Caco-2 (cell line): ENCODE measurements around the gene RARRES2. TPM values are rescaled to one million over a fixed set of nuclear protein-coding genes. Genes with fewer than 3 reads are reported as not detected.

Experiments
- BruUV-seq: library from RNA; stranded (reverse); fragments of 400-500 nt; replicated peaks from 2 replicates; lab custom pipeline; 2021; lab: Mats Ljungman, UMichigan
- CTCF ChIA-PET: fragments of 300-600 bp; sonication (Branson Sonifier 250); formaldehyde crosslinking; loops from one replicate; lab custom pipeline; 2022; ENCODE audit warnings: antibody characterized with exemption; lab: Charles Lee
- POLR2A ChIA-PET: fragments of 300-600 bp; sonication (Branson Sonifier 250); formaldehyde crosslinking; loops from one replicate; lab custom pipeline; 2022; ENCODE audit warnings: antibody characterized with exemption; lab: Charles Lee
- DNase-seq, 2 experiments: peaks; one replicate each; pipeline versions ENCODE4 v3.0.0 to v3.0.0-alpha.2; 2020 to 2022
- H3K27me3 ChIP-seq: replicated peaks from 2 replicates; pipeline ENCODE4 v1.6.0; 2011; ENCODE audit warnings: low read length; ENCODE audit not compliant: control insufficient read depth, insufficient read depth
- H3K36me3 ChIP-seq: 2 replicates; pipeline ENCODE4 v1.5.1; 2011; ENCODE audit warnings: low read length; ENCODE audit not compliant: control insufficient read depth, insufficient read depth
- H3K4me1 ChIP-seq: fragments of 250-450 bp; sonication (Bioruptor Pico); 2 replicates; pipeline ENCODE4 v1.5.1; 2020; ENCODE audit warnings: mild to moderate bottlenecking
- H3K4me3 ChIP-seq: 2 replicates; pipeline ENCODE4 v1.5.1; 2011; ENCODE audit warnings: low read depth, mild to moderate bottlenecking, control low read depth, low read length
- H3K9me3 ChIP-seq: fragments of 250-450 bp; sonication (Bioruptor Pico); 2 replicates; pipeline ENCODE4 v1.5.1; 2020; ENCODE audit warnings: mild to moderate bottlenecking, moderate library complexity
- H3K27ac Mint-ChIP-seq: one replicate; pipeline ENCODE4 v1.8.0; 2022; ENCODE audit warnings: mixed read lengths; ENCODE audit not compliant: unreplicated experiment
- H3K27me3 Mint-ChIP-seq: one replicate; pipeline ENCODE4 v1.8.0; 2022; ENCODE audit warnings: mixed read lengths; ENCODE audit not compliant: insufficient read depth, unreplicated experiment
- H3K36me3 Mint-ChIP-seq: one replicate; pipeline ENCODE4 v1.8.0; 2022; ENCODE audit warnings: mild to moderate bottlenecking, mixed read lengths; ENCODE audit not compliant: insufficient read depth, unreplicated experiment
- H3K4me1 Mint-ChIP-seq: one replicate; pipeline ENCODE4 v1.8.0; 2022; ENCODE audit warnings: low read depth, mixed read lengths; ENCODE audit not compliant: unreplicated experiment
- H3K4me3 Mint-ChIP-seq: one replicate; pipeline ENCODE4 v1.8.0; 2022; ENCODE audit warnings: mild to moderate bottlenecking, moderate library complexity, mixed read lengths; ENCODE audit not compliant: unreplicated experiment
- H3K9me3 Mint-ChIP-seq: one replicate; pipeline ENCODE4 v1.8.0; 2022; ENCODE audit warnings: mixed read lengths; ENCODE audit not compliant: unreplicated experiment
- intact Hi-C: fragments of 100-400 bp; cut with micrococcal nuclease; formaldehyde crosslinking; loops from one replicate; pipeline ENCODE4 v1.10.0; 2022; ENCODE audit not compliant: unreplicated experiment
- total RNA-seq: library from RNA; stranded (reverse); gene quantifications from 2 replicates; pipeline ENCODE4 v1.2.3, GENCODE V29; 2022
- TF ChIP-seq, protein P1 (sequence below), 2 experiments: fragments of 200-600 bp in 1 of 2; IDR thresholded peaks; 1 replicate in 1 of 2; 2 replicates in 1 of 2; pipeline versions ENCODE4 v1.5.1 to v1.8.0; 2011 to 2022; ENCODE audit warnings: antibody characterized with exemption in 1 of 2, control low read depth in 1 of 2, inconsistent platforms in 1 of 2, low read depth in 1 of 2, low read length in 1 of 2, mild to moderate bottlenecking in 1 of 2, moderate library complexity in 1 of 2; ENCODE audit not compliant: insufficient read depth in 1 of 2, severe bottlenecking in 1 of 2, unreplicated experiment in 1 of 2

RARRES2 gene
- total RNA-seq, 1 experiment from 2014 or later: not detected

DNA sequence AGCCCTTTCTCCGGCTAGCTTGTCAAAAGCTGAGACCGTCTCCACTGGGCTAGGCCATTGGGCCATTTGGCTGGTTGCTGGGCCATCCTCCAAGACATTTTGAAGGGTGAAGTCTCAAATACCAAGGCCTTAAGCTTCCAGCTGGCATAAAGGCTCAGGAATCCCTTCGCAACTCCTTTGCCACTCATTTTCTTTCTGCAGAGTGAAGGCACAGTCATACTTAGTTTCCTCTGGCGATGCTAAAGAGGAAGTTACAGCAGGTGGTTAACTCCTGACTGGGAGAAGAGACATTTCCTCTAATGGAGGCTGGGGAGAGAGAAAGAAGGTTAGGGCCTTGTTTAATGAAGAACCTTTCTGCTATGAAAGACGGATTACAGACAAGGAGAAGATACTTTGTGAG is 22.4 kb upstream of the RARRES2 start:
- H3K4me1 Mint-ChIP-seq: peaks cover 11% of the 10 kb centered on the region
- ChIA-PET POLR2A (no interaction called here), CTCF (no interaction called here)
- no peak overlapping the region for H3K4me3 Mint-ChIP-seq
- Histone ChIP-seq H3K4me3 (no peak overlapping the region), H3K27me3 (no peaks in the 10 kb centered on the region), H3K4me1 (0 out of 2 replicates have a peak, but pooled peaks cover 7% of the 10 kb centered on the region), H3K36me3 (no peaks in the 10 kb centered on the region), H3K9me3 (no peaks in the 10 kb centered on the region)
- no peak for DNase-seq
- no peak overlapping the region for H3K27ac Mint-ChIP-seq
- peaks cover 12% of the 10 kb centered on the region for H3K9me3 Mint-ChIP-seq
- no TSS peak for BruUV-seq
- peaks cover 8% of the 10 kb centered on the region for H3K36me3 Mint-ChIP-seq
- TF ChIP-seq, protein P1, sequence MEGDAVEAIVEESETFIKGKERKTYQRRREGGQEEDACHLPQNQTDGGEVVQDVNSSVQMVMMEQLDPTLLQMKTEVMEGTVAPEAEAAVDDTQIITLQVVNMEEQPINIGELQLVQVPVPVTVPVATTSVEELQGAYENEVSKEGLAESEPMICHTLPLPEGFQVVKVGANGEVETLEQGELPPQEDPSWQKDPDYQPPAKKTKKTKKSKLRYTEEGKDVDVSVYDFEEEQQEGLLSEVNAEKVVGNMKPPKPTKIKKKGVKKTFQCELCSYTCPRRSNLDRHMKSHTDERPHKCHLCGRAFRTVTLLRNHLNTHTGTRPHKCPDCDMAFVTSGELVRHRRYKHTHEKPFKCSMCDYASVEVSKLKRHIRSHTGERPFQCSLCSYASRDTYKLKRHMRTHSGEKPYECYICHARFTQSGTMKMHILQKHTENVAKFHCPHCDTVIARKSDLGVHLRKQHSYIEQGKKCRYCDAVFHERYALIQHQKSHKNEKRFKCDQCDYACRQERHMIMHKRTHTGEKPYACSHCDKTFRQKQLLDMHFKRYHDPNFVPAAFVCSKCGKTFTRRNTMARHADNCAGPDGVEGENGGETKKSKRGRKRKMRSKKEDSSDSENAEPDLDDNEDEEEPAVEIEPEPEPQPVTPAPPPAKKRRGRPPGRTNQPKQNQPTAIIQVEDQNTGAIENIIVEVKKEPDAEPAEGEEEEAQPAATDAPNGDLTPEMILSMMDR (IDR thresholded peaks at IDR 0.05; ENCODE audit: insufficient read depth in 1 of 2, low read depth in 1 of 2, low read length in 1 of 2, severe bottlenecking in 1 of 2, unreplicated experiment in 1 of 2): no peak
- no peaks in the 10 kb centered on the region for H3K27me3 Mint-ChIP-seq
- intact Hi-C loops: no loop called here

DNA sequence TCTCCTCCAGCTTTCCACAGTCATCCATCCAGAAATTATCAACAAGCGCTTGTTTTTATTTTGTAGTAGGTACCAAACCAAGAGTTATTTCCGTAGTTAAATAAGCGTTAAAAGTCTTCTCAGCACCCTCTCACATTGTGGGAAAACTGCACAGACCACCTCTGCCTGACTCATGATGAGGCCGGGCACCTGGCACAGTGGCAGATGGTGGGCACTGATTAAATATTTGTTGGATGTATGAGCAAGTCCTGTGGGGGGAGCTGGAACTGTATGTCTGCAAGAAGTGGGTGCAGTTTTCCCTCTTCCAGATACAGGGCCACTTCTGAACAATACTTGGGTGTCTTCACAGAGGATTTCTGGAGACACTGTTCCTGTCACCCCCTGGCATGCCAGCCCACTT is 21.9 kb upstream of the RARRES2 start:
- no peak for DNase-seq
- Mint-ChIP-seq H3K4me3 (no peak overlapping the region), H3K4me1 (peaks cover 11% of the 10 kb centered on the region), H3K27ac (no peak overlapping the region), H3K9me3 (peaks cover 12% of the 10 kb centered on the region), H3K27me3 (no peaks in the 10 kb centered on the region), H3K36me3 (peaks cover 6% of the 10 kb centered on the region)
- Histone ChIP-seq H3K36me3 (no peaks in the 10 kb centered on the region), H3K27me3 (no peaks in the 10 kb centered on the region), H3K9me3 (no peaks in the 10 kb centered on the region), H3K4me3 (no peak overlapping the region), H3K4me1 (0 out of 2 replicates have a peak, but pooled peaks cover 7% of the 10 kb centered on the region)
- ChIA-PET POLR2A (no interaction called here), CTCF (no interaction called here)
- intact Hi-C loops: no loop called here
- TF ChIP-seq, protein P1 (IDR thresholded peaks at IDR 0.05; ENCODE audit: insufficient read depth in 1 of 2, low read depth in 1 of 2, low read length in 1 of 2, severe bottlenecking in 1 of 2, unreplicated experiment in 1 of 2): no peak
- BruUV-seq: no TSS peak

DNA sequence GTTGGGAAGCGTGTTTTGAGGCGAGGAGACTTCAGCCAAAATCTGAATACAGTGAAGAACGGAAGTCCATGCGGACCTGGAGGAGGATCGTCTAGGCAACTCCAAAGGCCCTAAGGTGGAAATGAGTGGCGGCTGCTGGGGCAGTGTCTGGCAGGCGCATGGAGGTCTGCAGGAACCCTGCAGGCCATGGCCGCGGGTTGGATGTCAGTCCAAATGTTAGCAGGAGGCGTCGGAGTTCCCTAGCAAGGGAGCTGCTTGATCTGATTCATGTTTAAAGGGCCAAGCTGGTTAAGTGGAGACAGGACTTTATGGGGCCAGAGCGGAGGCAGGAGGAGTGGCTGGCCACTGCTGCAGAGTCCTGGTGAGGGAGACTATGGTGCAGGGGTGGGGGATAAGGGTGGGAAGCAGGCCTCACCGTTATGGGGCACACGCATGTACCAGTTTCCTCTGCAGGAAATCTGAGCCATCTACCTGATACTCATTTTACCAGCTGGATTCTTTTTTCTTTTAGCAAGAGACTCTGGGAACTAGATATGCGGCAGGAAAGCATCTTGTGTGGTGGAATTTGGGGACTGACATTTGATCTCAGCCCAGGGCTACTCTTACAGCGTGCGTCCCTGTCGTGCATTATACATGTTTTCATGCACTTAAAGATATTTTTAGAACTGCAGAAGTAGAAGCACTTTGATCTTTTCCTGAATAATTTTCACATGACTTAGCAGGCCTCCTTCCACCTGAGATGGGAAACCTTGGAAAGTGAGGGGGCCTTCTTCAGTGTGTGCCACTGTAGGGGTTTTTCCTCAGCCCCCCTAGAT is 20.6 kb upstream of the RARRES2 start:
- H3K4me3 ChIP-seq: no peak overlapping the region
- Mint-ChIP-seq H3K9me3 (peaks cover 12% of the 10 kb centered on the region), H3K36me3 (no peaks in the 10 kb centered on the region), H3K27ac (no peak overlapping the region), H3K4me3 (no peak overlapping the region), H3K4me1 (peaks cover 11% of the 10 kb centered on the region), H3K27me3 (no peaks in the 10 kb centered on the region)
- H3K27me3 ChIP-seq: no peaks in the 10 kb centered on the region
- BruUV-seq: no TSS peak
- POLR2A ChIA-PET: no interaction called here
- no peaks in the 10 kb centered on the region for H3K9me3 ChIP-seq
- TF ChIP-seq, protein P1 (IDR thresholded peaks at IDR 0.05; ENCODE audit: insufficient read depth in 1 of 2, low read depth in 1 of 2, low read length in 1 of 2, severe bottlenecking in 1 of 2, unreplicated experiment in 1 of 2): no peak
- intact Hi-C loops: no loop called here
- CTCF ChIA-PET: no interaction called here
- no peaks in the 10 kb centered on the region for H3K36me3 ChIP-seq
- DNase-seq: no peak
- no peaks in the 10 kb centered on the region for H3K4me1 ChIP-seq
